LHCN-M2 (cell line): ENCODE results near the gene ITIH1. TPM values are rescaled to one million over a fixed set of nuclear protein-coding genes. Genes with fewer than 3 reads are reported as not detected.
"Not testable (repeated sequence)": the region's sequence is repeated elsewhere in the genome, so short reads cannot be mapped to it uniquely, and the experiment has no call there.

ENCODE experiments used
- DNase-seq: peaks from one replicate; pipeline ENCODE4 v3.0.0-alpha.2; 2012; ENCODE audit warnings: low read depth
- polyA plus RNA-seq: library from polyadenylated mRNA; unstranded; fragments of >200 nt; gene quantifications from one replicate; pipeline ENCODE4 v1.2.1, GENCODE V29; 2012; ENCODE audit warnings: missing spikeins
- total RNA-seq: library from RNA; depleted of rRNA; stranded (reverse); fragments of >200 nt; gene quantifications from 2 replicates; pipeline ENCODE4 v1.2.3, GENCODE V29; 2014; rRNA removed

The ITIH1 gene
- total RNA-seq, result not detected in 2 replicates
- not detected for polyA plus RNA-seq

DNA sequence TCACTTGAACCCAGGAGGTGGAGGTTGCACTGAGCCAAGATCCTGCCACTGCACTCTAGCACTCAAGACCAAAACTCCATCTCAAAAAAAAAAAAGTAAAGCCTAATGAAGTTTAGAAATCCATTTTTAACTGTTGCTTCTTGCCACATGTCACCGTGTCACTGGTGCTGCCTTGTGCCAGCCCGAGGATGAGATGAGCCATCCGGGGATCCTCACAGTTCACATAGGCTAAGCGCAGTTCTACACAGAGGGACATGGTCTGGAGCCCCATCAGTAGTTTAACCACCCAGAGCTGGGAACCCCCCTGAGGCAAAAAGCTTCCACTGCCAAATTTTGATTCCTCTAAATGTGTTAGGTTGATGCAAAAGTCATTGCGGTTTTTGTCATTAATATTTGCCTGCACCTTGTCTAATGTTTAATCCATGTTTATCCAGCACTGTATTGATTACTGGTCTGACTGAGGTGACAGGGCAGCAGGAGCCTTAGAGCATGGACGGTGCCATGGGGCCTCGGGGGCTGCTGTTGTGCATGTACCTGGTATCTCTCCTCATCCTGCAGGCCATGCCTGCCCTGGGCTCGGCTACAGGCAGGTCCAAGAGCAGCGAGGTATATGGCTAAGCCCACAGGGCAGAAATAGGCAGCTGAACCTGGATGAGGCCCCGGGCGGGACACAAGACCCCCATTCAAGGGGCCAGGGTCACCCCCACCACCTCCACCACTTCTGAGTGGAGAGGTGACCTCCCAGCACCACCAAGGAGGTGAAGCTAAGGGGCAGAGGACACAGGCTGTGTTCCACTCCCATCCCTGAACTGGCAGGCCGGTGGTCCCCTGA, at the start of gene ITIH1:
Gene ITIH1 (plus strand): TSS at position 473 of the 832 bp plus-strand sequence. CDS start 17 bp downstream, at position 490.
- no peak for DNase-seq

- DNase-seq, result not testable (repeated sequence)
Measured at GRCh38 chr3:52728753-52729152, 48.6 kb upstream of the ITIH1 start.

- no peak for DNase-seq
Measured at GRCh38 chr3:52730681-52731080, 46.7 kb upstream of the ITIH1 start.

DNA sequence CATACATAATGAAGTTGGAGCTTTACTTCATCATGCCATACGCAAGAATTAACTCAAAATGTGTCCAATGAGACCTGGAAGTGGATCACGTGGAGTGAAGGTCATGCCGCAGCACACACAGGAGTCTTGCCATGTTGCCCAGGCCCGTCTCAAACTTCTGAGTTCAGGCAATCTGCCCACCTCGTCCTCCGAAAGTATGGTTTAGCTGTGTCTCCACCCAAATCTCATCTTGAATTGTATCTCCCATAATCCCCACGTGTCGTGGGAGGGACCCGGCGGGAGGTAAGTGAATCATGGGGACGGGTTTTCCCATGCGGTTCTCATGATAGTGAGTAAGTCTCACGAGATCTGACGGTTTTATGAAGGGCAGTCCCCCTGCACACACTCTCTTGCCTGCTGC, 45.8 kb upstream of the ITIH1 start:
- no peak for DNase-seq

DNA sequence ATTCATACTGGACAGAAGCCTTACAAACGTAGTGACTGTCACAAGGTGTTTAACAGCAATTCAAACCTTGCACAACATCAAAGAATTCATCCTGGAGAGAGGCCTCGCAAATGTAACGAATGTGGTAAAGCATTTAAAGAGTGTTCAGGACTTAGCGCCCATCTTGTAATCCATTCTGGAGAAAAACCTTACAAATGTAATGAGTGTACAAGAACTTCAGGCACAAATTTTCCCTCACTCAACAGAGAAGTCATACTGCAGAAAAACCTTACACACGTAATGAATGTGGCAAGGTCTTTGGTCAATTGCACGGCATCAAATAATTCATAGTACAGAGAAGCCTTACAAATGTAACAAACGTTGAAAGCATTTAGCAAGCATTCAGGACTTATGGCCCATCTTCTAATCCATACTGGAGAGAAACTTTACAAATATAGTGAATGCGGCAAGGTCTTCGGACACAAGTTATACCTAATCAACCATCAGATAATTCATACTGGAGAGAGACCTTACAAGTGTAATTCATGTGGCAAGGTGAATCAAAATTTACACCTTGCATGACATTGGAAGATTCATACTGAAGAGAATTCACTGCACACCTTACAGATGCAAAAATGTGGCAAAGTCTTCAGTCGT, 44.0 kb upstream of the ITIH1 start:
- no peak for DNase-seq

GRCh38 chr3:52739730-52740129, 37.7 kb upstream of the ITIH1 start:
- DNase-seq, result no peak

- peak; percentile 17 for DNase-seq
Measured at GRCh38 chr3:52742418-52743041, 34.9 kb upstream of the ITIH1 start.

DNA sequence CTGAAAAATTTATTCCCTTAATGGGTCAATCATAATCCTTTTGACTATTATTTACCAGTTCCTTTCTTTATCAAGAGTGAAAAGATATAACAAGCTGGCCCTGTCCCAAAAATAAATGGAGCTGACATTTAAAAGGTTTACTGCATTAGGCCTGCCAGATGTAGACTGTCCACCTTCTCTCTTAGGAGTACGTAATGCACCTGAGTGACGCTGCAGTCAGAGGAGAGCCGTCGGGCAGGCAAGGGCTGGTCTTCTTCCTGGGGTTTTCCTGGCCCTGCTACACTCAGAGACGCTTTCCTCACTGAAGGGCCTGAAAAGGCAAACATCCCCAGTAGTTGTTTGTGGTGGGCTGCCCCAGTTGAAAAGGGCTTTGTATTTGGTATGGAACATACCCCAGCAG, 34.2 kb upstream of the ITIH1 start:
- DNase-seq, result no peak

DNA sequence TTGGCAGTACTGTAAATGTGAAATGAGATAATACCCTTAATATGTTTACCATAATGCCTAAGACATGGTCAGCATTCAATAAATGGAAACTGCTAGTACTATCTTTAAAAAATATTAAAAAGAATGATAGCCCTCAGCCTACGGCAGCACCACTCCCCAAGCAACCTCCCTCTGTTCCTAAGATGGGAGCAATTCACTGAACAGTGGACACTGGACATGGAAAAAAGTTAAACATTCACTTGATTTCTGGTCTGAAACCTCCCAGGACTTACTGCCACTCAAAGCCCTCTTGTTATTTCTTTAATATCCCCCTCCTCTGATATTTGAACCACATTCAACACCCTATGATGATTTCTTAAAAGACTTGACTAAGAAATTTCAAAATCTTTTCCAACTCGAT, 33.7 kb upstream of the ITIH1 start:
- no peak for DNase-seq

DNA sequence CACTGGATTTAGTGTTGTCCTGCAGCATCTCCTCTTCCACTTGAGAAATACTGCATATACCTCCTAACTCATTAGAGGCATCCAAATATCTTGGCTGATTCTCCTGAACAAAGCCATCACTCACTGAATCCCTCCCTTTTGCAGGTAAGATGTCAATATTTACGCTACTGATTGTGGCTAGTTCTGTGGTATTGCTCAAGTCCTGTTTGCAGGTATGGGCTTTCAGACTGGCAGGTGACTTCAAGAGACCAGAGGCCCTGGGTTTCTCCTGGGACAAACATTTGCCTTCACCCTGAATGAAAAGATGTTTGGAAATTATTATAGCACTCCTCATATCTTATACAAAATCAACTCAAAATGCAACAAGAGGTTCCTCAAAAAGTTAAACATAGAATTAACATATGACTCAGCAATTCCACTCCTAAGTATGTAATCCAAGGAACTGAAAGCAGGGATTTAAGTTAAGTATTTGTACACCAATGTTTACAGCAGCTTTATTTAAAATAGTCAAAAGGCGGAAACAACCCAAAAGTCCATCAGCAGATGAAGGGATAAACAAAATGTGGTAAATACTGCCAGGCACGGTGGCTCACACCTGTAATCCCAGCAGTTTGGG, 25.2 kb upstream of the ITIH1 start:
- no peak for DNase-seq

GRCh38 chr3:52754373-52754772, 23.0 kb upstream of the ITIH1 start:
- DNase-seq, result no peak

DNA sequence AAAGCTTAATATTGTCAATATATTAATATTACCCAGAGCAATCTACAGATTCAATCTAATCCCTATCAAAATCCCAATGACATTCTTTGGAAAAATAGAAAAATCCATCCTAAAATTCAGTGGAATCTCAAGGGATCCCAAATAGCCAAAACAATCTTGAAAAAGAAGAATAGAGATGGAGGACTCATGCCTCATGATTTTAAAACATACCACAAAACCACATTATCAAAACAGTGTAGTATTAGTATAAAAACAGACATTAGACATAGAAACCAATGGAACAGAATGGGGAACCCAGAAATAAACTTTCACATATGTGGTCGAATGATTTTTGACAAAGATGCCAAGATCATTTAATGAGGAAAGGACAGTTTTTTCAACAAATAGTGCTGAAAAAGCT, 21.3 kb upstream of the ITIH1 start:
- peak; percentile 31 for DNase-seq

- DNase-seq, result peak; percentile 53
Measured at GRCh38 chr3:52763466-52763865, 13.9 kb upstream of the ITIH1 start.

DNA sequence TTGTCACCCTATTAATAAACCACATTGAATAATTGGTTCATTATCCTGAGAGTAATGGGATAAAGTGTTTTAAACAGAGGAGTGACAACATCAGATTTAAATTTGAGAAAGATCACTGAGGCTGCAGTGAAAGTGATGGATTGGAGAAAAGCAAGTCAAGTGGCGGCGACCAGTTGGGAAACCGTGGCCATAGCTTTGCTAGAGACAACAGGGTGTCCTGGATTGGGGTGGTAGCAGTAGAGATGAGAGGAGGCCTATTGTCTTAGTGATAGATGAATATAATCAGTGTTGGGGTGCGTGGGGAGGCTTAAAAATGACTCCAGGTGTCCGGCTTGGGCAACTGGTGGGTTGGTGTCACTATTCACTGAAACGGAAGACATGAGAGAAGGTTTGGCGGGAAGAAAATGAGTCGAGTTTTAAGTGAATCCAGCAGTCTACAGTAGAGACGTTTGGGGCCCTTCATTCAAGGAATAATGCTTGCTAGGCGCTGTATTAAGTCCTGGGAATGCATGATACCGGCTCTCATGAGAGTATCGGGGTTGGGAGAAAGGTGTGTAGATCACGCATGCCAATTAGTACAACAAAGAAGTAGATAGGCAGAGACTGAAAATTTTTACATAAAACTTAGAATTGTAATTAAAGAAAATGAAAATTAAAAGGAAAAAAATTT, 7.5 kb upstream of the ITIH1 start:
- peak; percentile 9 for DNase-seq

GRCh38 chr3:52770496-52771333, 6.7 kb upstream of the ITIH1 start, which contains the start of gene NEK4:
TSS of gene NEK4 (minus strand) at chr3:52770940. CDS start at chr3:52770746, 194 bp downstream.
- DNase-seq, result peak; percentile 86

DNA sequence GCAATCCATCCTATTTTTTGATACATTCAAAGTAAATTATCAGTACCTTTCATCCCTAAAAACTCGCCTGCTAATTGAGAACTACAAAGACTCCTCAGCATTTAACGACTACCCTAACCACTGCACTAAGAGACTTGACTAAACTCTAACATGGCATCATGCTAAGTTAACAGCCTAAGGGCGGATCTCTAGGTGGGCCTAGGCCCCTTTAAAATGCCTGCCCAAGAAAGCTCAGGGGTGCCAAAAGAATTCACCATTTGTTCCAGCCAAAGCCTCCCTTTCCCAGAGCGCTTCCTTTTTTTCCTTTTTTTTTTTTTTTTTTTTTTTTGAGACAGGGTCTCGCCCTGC, 6.1 kb upstream of the ITIH1 start:
- no peak for DNase-seq

DNA sequence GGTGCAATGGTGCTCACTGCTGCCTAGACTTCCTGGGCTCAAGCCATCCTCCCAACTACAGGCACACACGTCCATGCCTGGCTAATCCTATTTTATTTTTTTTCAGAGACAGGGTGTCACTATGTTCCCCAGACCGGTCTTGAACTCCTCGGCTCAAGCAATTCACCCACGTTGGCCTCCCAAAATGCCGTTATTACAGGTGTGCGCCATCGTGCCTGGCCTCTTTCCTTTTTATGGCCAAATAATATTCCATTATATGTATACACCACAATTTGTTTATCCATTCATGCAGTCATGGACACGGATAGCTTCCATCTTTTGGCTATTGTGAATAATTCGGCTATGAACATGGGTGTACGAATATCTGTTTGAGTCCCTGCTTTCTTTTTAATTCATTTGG, 5.7 kb upstream of the ITIH1 start:
- no peak for DNase-seq

DNA sequence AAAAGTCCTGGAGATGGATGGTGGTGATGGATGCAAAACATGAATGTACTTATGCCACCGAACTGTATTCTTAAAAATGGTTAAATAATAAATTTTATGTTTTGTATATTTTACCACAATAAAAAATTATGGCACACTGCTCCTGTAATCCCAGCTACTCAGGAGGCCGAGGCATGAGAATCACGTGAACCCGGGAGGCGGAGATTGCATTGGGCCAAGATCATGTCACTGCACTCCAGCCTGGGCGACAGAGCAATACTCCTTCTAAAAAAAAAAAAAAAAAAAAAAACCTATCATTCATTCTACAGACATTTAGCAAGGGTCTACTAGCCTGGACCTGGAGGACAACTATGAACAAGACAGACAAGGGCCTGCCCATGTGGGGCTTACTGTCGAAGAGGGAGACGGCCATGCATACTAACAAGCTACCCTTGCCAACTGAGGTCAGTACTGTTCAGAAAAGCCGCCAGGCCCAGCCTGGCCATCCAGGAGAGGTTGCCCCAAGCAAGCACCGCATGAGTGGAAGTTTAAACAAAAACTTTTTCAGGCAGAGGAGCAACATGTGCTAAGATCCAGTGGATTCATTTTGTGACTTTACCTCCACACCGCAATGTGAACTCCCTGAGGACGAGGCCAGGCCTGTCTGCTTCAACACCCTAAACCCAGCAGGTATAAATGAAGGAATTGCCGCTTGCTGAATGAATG, 3.9 kb upstream of the ITIH1 start:
- DNase-seq, result no peak

- DNase-seq, result no peak
Measured at GRCh38 chr3:52774066-52774713, 3.2 kb upstream of the ITIH1 start.
